Limb (tissue), 2 donors: Measurements from ENCODE around the gene CST9.
"Not testable (repeated sequence)": the region's sequence is repeated elsewhere in the genome, so short reads cannot be mapped to it uniquely, and the experiment has no call there.

Experiments used
- DNase-seq, 2 donors: peaks; one replicate each; pipeline ENCODE4 v3.0.0-alpha.2; 2016; ENCODE audit errors: extremely low spot score in 2 of 2

Gene CST9

DNA sequence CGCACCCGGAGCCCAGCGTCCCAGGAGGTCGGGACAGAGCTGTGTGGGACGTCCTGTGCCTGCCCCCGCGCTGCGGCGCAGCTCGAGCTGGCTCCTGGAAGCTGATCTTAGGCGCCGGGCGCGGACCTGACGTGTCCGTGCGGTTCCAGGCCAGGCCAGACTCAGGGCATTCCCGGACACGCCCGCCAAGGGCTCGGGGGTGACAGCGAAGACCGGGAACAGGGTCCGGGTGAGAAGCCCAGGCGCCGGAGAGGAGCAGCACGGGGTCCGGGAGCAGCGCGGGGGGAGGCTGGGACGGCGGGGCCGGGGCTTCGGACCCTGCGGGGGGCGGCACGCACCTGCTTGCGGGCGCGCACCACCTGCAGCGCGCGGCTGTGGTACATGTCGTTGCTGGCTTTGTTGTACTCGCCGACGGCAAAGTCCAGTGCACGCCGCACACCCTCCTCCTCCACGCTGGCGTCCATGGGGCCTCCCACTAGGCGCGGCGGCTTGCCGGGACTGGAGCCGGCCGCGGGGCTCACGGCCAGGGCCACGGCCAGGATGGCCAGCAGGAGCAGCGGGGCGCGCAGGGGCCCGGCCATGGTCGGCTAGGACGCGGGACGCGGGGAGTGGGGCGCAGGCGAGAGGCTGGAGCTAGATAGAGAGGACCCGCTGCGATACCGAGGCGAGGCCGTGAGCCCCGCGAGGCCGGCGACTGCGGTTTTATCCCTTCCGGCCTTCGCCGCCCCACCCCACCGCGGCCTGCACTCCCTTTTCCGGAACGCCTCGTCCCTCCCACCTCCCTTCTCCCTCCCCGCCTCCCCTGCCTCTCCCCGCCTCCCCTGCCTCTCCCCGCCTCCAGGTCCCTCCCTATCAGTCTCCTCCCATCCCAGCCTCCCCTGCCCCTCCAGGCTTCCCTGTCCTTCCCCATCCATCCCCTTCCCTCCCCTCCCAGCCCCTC lies 31.8 kb upstream of the CST9 start, which contains the start of gene CST3:
Gene CST3, minus strand, starts transcription at position 674 of the 940 bp plus-strand sequence. Its CDS starts 93 bp downstream, at position 581.
- DNase-seq, result peak; percentile 88 to 89

DNA sequence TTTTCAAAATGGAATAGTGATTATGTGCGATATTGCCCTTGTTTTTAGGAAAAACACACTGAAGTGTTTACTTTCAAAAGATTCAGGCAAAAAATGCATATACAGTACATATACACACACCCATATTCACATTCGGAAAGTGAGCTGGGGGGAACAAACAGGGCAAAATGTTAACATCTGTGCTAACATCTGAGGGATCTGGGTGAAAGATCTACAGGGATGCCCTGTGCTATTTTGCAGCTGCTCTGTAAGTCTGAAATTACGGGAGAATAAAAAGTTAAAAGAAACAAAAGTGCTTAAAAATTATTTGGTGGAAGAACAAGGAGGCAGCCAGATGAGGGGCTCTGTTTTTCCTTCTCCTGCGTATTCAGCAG lies 31.2 kb upstream of the CST9 start:
- DNase-seq, result no peak

DNA sequence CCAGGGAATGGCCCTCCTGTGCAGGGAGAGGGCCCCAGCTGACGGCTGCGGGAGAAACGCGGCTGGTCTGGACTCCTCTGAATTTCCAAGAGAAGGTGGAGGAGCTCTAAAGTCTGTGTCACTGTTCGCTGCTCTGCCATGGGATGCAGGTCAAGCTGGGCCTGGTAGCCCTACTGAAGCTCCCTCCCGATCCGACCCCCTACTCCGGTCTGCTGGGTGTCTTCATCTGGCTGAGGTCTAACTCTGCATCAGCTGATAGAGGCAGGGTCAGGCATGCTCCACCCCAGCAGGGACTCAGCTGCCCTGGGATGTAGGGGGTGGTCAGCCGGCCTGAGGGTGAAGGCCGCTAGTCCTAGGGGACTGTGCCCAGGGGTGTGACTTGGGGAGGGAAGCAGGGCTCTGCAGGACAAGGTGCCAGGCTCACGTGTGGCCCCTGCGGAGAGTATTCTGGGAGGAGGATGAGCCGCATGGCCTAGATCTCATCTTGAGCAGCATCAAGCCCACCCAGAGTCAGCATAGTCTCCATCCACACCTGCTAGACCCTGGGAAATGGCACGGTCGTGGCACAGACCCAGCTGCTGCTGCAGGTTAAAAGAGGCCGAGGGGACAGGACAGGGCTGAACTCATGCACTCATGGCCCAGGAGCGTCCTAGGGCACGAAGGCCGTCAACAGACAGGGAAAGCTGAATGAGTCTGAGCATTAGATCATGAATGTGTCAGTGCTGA lies 30.6 kb upstream of the CST9 start:
- DNase-seq, result peak in 1 of 2 donors; percentile 32

GRCh38 chr20:23635768-23636090 lies 30.0 kb upstream of the CST9 start:
- not testable (repeated sequence) for DNase-seq

DNA sequence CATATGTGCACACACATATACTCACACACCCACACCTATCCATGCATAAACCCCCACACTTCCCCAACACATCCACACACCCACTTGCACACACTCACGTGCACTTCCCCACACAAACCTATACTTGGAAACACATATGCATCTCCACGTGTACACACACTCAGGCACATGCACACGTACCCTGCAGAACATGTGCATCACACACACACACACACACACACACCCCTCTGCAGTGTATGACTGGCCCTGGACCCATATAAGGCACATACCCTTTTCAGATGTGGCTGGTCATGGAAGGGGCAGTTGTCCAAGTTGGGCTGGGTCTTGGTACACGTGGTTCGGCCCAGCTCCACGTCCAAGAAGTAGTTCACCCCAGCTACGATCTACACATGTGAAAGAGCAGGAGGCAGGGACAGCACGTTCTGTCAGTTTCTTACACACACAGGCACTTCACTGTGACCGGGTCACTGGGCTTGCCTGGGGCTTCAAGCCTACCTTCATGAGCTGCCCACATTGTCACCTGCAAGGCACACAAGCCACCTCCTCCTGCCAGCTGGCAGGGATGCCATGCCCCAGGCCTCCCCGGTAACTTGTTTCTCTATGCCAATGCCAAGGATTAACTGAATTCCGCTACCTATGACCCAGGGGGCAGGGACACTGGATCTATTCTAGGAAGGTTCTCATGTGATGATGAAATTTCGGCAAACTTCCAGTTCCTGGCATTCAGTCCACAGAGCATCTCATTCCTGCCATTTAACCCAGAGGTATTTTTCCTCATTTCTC lies 29.5 kb upstream of the CST9 start:
- DNase-seq, result no peak

GRCh38 chr20:23634044-23634801 lies 28.5 kb upstream of the CST9 start:
- no peak for DNase-seq

DNA sequence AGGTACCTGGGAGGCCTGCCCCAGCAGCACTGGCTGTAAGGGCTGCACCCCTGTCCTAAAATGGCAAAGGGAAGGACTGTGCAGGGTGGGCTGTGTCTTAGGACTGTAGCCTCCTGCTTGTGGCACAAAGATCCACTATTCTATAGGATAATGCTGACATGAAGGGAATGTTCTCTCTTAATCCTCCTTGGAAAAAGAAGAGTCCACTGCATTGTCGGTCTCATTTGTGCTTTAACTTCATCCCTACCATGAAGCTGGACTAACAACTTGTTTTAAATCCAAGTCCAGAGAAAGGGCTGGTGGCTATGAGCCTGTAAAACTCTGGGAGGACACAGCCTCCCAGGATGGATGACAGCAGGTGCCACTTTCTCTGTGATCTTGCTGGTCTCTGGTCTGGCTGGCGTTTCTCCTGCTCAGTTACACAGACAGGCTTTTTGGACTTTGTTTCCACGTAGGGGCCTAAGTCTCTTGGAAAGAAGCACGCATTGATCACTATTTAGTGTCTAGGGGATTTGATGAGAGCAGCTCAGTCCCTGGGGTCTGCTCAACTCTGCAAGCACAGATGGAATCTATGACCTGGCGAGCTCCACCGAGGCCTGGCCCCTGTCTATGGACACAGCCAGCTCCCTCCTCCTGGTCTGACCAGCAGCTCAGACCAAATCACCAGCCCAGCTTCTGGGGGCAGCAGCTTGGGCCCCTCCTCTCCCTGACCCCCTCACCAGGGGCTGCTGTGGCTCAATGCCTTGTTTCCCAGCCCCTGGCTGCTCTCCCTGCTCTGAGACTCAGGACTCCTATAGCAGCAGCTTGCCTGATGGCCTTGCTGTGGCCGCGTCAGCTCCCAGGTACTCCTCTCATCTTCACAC lies 27.2 kb upstream of the CST9 start:
- DNase-seq, result no peak

- DNase-seq, result no peak
These were observed 26.4 kb upstream of the CST9 start for GRCh38 chr20:23631981-23632710.

DNA sequence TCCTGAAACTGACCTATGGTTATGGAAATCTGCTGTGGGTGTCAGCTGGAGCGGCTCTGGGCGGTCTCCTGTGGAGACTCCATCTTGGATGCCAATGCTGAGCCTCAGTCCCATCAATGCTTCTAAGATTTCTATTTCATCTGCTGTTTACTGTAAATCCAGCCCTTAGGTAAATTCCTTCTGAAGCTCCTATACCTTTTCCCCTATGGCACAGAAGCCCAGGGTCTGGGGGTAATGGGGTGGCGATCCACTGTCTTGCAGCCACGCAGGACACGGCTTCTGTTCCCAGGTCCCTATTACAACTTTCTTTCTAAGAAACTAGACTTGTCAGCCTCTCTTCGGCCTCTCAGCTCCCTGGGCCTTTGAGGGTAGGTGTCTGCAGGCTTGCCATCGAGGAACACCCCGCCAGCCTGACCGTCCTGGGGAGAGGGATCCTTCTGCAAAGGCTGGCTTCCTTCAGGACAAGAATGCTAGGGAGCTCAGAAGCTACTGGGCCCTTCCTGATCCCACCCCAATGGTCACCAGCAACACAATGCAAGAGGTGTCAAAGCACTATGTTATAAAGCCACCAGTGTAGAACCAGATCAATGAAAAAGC lies 25.6 kb upstream of the CST9 start:
- no peak for DNase-seq

DNA sequence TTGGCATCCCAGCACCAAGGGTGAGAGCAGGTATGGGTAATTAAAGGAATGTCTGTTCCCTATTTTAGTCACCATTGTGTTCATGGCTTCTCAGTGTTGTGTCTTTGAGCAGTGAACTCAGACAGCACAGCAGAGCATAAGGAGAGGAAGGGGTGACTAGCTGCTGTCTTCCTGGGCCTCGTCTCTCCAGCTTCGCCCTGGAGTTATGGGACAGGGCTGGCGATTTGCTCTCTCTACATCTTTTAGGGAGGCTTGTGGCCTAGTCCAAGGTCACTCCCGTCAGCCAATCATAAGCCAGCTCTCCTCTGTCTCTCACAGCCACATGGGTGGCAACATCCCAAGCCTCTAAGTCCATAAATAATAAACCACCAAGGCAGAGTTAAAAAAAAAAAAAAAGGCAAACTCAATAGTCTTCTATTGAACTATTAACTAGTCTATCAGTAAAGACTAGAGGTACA lies 24.7 kb upstream of the CST9 start:
- no peak for DNase-seq

DNA sequence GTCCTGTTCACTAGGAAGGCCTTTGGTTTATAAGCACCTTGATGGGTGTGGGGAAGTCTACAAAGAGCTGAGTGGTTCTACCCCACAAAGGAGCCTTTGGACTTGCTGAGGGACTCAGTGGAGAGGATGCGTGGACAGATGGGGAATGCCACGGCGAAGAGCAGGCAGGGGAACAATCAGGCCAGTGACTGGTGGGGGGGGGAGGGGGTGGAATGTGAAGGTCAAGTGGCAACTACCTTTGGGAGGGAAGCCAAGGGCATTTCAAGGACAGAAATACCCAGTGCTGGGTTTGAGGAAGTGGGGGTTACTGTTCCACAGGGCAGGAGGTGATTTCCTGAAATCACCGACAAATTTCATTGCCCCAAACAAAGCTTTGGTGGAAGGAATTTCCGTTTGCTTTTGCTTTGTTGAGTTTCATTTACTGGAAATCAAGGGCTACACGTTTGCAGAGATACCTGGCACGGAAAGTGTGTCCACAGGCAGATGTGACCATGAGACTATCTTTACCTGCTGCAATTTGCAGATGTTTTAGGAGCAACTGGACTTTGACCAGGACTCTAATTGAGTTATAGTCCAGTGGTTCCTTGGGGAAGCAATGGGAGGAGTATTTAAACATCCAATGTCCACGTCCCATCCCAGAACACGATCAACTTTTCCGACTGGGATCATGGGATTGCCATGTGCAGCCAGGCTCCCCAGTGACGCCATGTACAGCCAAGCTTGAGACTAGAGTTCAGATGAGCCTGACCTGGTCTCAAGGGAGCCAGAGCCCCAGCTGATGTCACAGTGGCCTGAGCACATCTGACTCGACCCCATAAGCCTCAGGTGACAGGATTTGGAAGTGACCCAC lies 24.1 kb upstream of the CST9 start:
- DNase-seq, result no peak

GRCh38 chr20:23629017-23629541 lies 23.4 kb upstream of the CST9 start:
- no peak for DNase-seq

DNA sequence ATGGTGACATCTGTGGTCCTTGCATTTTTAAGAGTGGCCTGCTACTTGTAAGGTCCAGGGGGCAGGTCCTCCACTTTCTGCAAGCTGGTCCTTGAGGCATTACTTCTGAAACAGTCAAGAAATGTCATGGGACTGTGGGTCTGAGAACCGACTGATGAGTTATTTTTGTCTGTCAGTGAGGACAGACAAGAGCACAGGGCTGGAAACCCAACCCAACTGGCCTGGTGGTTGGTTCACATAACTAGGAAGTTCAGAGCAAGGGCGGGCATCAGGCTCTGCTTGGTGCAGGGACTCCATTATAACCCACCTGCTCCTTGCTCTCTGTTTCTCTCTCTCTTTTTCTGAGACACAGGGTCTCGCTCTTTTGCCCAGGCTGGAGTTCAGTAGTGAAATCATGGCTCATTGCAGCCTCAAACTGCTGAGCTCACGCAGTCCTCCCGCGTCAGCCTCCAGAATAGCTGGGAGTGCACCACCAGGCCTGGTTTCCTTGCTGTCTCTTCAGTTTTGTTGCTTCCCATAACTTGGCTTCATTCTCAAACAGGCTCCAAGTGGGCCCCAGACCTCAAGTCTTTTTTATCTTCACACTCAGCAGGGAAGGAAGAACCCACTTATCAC lies 22.8 kb upstream of the CST9 start:
- no peak for DNase-seq

DNA sequence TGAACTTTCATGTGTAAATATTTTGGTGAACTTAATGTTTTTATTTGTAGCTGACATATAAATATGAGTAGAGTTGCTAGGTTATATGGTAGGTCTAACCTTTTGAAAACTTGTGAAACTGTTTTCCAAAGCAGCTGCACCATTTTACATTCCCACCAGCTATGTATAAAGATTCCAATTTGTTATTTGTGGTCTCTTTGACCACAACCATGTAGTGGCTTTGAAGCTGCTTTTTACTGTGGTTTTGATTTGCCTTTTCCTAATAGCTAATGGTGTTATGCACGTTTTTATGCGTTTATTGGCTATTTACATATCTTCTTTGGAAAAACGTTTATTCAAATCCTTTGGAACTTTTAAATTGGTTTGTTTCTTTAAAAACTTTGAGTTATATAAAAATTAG lies 21.8 kb upstream of the CST9 start:
- DNase-seq, result no peak

DNA sequence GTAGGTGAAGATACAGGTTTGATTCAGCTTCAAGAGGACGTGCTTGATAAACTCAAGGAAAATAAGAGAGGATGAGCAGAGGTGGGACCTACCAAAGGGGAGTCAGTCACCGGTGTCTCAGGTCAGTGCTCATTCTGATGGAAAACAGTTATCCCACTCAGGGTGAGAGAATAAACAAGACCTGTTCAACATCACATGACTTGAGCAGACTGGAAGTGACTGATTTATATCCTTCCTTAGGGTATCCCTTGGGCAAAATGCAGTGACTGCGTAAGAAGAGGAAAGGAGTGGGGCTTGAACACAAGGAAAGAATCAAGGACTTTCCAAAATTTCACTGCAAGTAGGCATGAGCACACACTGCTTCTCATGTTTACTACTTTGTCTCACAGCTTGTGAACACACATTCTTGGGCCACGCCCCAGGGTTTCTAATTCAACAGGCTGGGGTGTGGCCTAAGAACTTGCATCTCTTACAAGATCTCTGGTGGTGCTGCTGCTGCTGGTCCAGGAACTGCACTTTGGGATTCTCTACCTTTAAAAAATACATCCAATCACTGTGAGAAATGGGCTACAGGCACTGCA lies 20.4 kb upstream of the CST9 start:
- no peak for DNase-seq

- no peak for DNase-seq
These were observed 19.7 kb upstream of the CST9 start for GRCh38 chr20:23625236-23625964.
